ENCODE data around the gene THOC6.
A peak's percentile ranks its signal among the peaks of the same experiment; 100 is the strongest.
"Not testable (repeated sequence)": the region's sequence is repeated elsewhere in the genome, so short reads cannot be mapped to it uniquely, and the experiment has no call there.

The THOC6 gene

DNA sequence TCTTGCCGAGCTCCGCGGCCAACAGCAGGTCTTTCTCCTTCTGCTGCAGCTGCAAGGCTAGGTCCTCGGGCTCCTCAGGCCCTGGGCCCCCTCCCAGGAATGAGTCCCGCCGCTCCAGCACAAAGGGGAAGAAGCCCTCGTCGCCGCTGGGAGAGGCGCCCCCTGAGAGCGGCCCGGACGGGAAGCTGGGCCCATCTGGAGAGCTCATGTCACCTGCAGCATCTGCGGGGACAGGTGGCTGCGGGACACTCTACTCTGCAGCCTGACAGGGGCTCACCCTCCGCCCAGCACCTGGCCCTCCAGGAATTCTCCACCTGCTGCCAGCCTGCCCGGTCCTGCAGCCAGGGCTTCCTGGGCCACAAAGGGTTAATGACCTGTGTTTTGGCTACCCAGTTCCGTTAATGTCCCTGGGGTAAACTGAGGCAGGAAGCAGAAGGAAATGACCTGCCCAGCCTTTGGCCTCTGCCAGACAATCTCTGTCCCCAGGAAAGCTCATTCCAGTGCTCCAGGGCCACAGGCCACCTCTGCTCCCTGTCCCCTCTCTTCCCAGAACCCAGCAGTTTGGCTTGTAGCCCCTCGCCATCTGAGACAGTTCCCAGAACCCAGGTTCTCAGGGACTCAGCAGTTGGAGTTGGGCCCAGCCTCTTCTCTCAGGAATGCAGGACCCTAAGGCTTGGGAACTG is 11.6 kb downstream of the THOC6 start:
- DNase-seq, result no peak

DNA sequence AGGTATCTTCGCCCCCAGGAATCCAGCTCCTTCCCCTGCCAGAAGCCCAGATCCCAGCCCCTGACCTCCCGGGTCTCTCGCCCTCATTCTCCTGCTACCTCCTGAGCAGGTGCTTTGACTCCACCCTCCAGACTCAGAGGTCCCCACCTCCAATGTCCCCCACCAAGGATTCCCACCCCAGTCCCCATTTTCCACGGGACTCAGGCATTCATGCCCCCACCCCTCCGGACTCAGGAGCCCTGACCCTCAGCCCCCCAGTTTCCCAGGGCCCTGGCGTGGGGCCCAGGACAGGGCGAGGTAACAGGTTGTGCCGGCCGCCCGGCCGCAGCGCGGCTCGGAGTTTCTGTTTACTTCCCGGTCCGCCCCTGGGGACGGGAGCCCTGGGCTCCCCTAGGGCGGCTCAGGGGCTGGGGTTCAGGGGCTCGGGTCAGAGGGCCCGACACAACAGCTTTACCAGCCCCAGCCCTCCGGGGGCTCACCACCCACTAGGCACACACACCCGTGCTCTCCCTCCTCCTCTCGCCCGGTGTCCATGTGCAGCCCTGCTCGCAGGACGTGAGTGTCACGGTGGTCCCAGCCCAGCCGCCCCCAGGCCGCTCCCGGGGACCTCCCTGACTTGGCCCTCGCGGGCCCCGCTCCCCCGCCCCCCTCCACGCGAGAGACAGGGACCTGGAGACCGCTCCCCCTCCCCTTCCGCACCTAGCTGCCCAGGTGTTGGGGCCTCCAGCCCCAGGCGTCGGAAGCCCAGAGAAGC is 12.3 kb downstream of the THOC6 start:
- DNase-seq, result no peak

- no peak for DNase-seq
Measured at GRCh38 chr16:3036726-3037315, 13.0 kb downstream of the THOC6 start, which contains the start of gene BICDL2. BICDL2 (minus strand) TSS chr16:3036944; CDS start chr16:3035496, 1,448 bp downstream.

DNA sequence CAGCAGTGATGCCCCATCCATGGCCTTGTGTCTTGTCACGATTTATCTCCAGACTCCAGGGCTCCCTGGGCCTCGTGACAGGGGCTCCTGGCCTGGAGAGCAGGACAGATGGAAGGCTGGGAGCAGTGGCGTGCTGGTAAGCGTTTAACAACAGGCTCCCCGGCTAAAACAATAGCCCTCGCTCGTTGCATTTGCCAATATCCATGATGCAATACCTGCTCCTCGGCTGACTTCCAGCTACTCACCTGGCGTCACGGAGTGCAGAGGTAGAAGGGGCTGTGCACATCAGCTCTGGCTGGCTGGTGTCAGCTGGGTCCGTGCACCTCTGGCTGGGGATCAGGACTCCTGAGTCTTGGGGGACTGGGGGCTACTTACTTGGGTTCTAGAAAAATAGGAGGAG is 14.4 kb downstream of the THOC6 start:
- DNase-seq, result no peak

GRCh38 chr16:3038896-3039295 is 15.1 kb downstream of the THOC6 start:
- no peak for DNase-seq

DNA sequence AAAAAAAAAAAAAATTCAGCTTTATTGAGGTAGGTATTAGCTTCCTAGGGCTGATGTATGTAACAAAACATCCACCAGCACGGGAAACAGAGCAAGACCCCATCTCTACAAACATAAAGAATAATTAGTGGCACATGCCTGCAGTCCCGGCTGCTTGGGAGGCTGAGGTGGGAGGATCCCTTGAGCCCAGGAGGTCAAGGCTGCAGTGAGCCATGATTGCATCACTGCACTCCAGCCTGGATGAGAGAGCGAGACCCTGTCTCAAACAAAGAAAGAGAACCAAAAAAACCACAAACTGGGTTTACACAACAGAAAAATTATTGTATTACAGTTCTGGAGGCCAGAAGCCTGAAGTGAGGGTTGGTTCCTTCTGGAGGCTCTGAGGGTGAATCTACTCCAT is 18.5 kb downstream of the THOC6 start:
- no peak for DNase-seq

GRCh38 chr16:3044708-3045107 is 20.9 kb downstream of the THOC6 start:
- DNase-seq, result no peak

GRCh38 chr16:3045758-3046640 is 22.2 kb downstream of the THOC6 start, which contains the start of gene MMP25:
MMP25 (plus strand) TSS chr16:3046561; CDS start chr16:3046918, 357 bp downstream.
- DNase-seq, result no peak

- DNase-seq, result no peak
Measured at GRCh38 chr16:3046641-3047386, 23.0 kb downstream of the THOC6 start.

GRCh38 chr16:3047387-3047720 is 23.5 kb downstream of the THOC6 start:
- no peak for DNase-seq

- DNase-seq, result no peak
Measured at GRCh38 chr16:3049921-3050481, 26.2 kb downstream of the THOC6 start.

- DNase-seq, result no peak
Measured at GRCh38 chr16:3050487-3050886, 26.7 kb downstream of the THOC6 start.

- no peak for DNase-seq
Measured at GRCh38 chr16:3051009-3051408, 27.2 kb downstream of the THOC6 start.

DNA sequence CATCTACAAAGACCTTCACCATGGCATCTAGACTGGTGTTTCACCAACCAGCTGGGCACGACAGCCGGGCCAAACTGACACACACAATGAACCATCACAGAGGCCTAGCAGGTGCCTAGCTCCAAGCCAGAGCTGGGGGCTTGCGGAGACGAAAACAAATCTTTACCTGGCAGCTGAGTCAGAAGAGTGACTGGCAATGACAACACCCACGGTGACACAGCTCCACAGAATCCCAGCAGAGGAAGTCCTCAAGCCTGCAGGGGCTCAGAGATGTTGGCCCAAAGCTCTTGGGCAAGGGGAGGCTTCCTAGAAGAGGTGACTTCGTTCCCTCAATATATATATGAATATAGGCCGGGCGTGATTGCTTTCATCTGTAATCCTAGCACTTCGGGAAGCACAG is 27.7 kb downstream of the THOC6 start:
- DNase-seq, result no peak

DNA sequence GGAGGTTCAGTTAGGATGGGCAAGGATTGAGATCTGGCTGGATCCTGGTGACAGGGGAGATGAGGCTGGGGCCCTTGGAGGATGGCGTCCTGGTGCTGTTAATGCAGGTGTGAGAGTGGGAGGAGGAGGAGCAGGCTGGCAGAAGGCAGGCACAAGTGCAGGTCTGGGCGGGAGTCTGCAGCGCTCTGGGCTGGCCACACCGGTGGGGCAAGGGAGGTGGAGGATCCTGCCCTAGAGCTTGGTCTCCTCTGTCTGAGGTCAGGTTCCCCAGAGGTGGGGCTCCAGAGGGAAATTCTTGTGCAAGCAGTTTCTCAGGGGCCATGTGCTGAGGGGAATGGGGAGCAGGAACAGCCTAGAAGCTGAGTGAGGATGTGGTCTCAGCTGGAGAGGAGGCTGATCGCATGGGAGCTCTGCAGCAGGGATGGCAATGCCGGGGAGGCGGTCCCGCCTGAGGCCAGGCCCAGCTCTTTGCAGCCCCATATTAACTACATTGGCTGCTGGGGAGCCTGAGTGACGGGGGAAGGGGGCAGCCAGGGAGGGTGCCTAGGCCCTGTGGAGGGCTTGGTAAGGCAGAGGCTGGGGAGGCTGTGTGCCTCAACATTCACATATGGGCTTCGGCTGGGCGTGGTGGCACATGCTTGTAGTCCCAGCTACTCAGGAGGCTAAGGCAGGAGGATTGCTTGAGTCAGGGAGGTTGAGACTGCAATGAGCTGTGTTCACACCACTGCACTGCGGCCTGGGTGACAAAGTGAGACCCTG is 28.9 kb downstream of the THOC6 start:
- DNase-seq, result peak; percentile 44

DNA sequence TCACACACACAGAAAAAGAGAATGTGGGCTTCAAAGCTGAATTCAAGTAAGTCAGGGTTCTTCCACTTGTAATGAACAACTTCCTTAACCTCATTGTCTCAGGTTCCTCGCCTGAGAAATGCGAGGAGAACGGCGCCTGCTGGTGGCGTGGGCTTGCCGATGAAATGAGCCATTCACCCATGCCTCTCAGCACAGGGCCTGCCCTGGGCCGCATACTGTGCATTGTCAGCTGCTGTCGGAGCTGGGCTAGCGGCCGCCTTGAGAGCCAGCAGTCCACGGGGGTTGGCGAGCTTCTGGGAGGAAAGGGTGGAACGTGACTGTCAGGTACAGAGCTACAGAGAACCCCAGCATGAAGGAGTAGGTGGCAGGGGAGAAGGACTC is 29.5 kb downstream of the THOC6 start:
- not testable (repeated sequence) for DNase-seq

GRCh38 chr16:3054965-3055733 is 31.3 kb downstream of the THOC6 start:
- no peak for DNase-seq

DNA sequence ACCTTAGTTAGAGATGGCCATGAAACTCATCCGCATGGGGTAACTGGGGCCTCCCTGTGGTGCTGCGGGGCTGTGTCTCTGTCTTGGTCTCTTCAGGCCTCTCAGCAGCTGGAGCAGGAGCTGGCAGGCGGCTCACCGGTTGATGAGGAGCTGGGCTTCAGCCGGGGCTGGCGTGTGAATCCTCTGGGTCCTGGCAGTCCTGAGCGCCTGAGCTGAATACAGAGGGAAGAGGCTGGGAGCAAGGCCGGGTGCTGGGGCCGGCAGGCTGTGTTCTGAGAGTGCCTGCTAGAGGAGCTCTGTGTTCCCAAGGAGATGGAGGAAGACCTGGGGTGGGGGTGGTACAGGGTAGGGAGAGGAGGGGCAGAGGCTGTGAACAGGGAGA is 31.9 kb downstream of the THOC6 start:
- not testable (repeated sequence) for DNase-seq

DNA sequence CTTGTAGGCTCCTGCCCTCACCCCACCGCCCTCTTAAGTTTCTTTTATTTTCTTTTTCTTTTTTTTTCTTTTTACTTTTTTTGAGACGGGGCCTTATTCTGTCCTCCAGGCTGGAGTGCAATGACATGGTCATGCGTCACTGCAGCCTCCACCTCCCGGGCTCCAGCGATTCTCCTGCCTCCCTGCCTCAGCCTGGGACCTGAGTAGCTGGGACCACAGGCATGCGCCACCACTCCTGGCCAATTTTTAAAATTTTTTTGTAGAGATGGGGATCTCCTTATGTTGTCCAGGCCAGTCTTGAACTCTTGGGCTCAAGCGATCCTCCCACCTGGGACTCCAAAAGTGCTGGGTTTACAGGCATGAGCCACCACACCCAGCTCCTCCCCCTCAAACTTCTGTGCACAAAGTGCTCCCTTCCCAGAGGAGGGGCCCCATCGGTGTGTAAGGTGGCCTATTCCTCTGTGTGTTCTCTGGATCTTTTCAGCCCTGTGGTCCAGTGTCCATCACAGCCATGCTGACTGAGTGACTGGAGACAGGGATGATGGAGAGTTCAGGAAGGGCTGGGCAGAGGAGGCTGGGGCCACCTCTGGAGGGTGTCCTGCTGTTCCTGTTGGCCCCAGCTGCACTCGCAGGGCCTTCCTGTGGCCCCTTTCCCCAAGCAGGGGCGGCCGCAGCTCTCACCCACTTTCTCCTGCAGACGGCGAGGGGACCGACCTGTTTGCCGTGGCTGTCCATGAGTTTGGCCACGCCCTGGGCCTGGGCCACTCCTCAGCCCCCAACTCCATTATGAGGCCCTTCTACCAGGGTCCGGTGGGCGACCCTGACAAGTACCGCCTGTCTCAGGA is 32.7 kb downstream of the THOC6 start:
- DNase-seq, result no peak

All from activated CD4-positive, alpha-beta T cell treated with anti-CD3 and anti-CD28 coated beads for 48 hours (primary cell).